Astrocyte of the spinal cord (primary cell): ENCODE results near the gene KCNQ1.

ENCODE experiments used
- DNase-seq: peaks from one replicate; pipeline ENCODE4 v3.0.0; 2011; ENCODE audit warnings: low read depth, low spot score
- H3K4me3 ChIP-seq: 2 replicates; pipeline ENCODE4 v1.5.1; 2011; ENCODE audit warnings: low read depth, mild to moderate bottlenecking, low read length, moderate library complexity
- CTCF ChIP-seq: IDR thresholded peaks from 2 replicates; pipeline ENCODE4 v1.5.1; 2012; ENCODE audit warnings: low read depth, mild to moderate bottlenecking, low read length, inconsistent platforms
- in situ Hi-C: cut with HindIII; loops from 2 replicates; pipeline ENCODE4 v1.10.0; 2017; ENCODE audit warnings: low sequenced_read_pairs

Gene KCNQ1

GRCh38 chr11:2690596-2691354, 246.0 kb downstream of the KCNQ1 start:
- H3K4me3 ChIP-seq = no peak overlapping the region
- in situ Hi-C loops = no loop called here
- no peak for DNase-seq
- no peak for TF ChIP-seq CTCF

GRCh38 chr11:2691355-2691761, 246.6 kb downstream of the KCNQ1 start:
- no peak for TF ChIP-seq CTCF
- no peak for DNase-seq
- H3K4me3 ChIP-seq = no peak overlapping the region
- in situ Hi-C loops = no loop called here

- no peak overlapping the region for H3K4me3 ChIP-seq
- in situ Hi-C loops = no loop called here
- no peak for DNase-seq
- peak; percentile 34 for TF ChIP-seq CTCF
Measured at GRCh38 chr11:2691991-2692875, 247.4 kb downstream of the KCNQ1 start.

GRCh38 chr11:2693271-2694261, 248.8 kb downstream of the KCNQ1 start:
- in situ Hi-C loops = no loop called here
- DNase-seq = no peak
- TF ChIP-seq CTCF = no peak
- no peak overlapping the region for H3K4me3 ChIP-seq

GRCh38 chr11:2694495-2694894, 249.7 kb downstream of the KCNQ1 start:
- TF ChIP-seq CTCF = no peak
- no peak for DNase-seq
- no peak overlapping the region for H3K4me3 ChIP-seq
- in situ Hi-C loops = no loop called here
